SK-N-SH treated with all-trans-retinoic acid at 6 μM for 48 hours (cell line): ENCODE measurements around the gene SEPHS2.

Experiments used
- BACH2 ChIP-seq: fragments of 250-450 bp; sonication (Bioruptor Pico); IDR thresholded peaks from 2 replicates; pipeline ENCODE4 v1.9.0; 2021; ENCODE audit warnings: mild to moderate bottlenecking, borderline replicate concordance
- ESRRG ChIP-seq: fragments of 250-450 bp; sonication (Bioruptor Pico); IDR thresholded peaks from 2 replicates; pipeline ENCODE4 v1.6.1; 2021; ENCODE audit warnings: mild to moderate bottlenecking
- OSR1 ChIP-seq: fragments of 250-450 bp; sonication (Bioruptor Pico); IDR thresholded peaks from 2 replicates; pipeline ENCODE4 v1.8.0; 2022; ENCODE audit warnings: moderate library complexity, mild to moderate bottlenecking, inconsistent platforms
- PATZ1 ChIP-seq: fragments of 250-450 bp; sonication (Bioruptor Pico); IDR thresholded peaks from 2 replicates; pipeline ENCODE4 v1.8.0; 2020; ENCODE audit warnings: mild to moderate bottlenecking, moderate library complexity, borderline replicate concordance
- PPARA ChIP-seq: fragments of 250-450 bp; sonication (Bioruptor Pico); IDR thresholded peaks from 2 replicates; pipeline ENCODE4 v1.5.0; 2020; ENCODE audit warnings: mild to moderate bottlenecking, borderline replicate concordance
- RARB ChIP-seq: fragments of 250-450 bp; sonication (Bioruptor Pico); IDR thresholded peaks from 2 replicates; pipeline ENCODE4 v1.8.0; 2021; ENCODE audit warnings: mild to moderate bottlenecking, moderate library complexity
- TCF4 ChIP-seq: fragments of 250-450 bp; sonication (Bioruptor Pico); IDR thresholded peaks from 2 replicates; pipeline ENCODE4 v1.8.0; 2021; ENCODE audit warnings: mild to moderate bottlenecking, moderate library complexity, borderline replicate concordance
- ZC3H10 ChIP-seq: fragments of 250-450 bp; sonication (Bioruptor Pico); IDR thresholded peaks from 2 replicates; pipeline ENCODE4 v1.5.1; 2021; ENCODE audit warnings: mild to moderate bottlenecking, moderate library complexity
- ZFP30 ChIP-seq: fragments of 450-650 bp; formaldehyde crosslinking; IDR thresholded peaks from 2 replicates; pipeline ENCODE4 v1.5.0; 2022; ENCODE audit warnings: mild to moderate bottlenecking, moderate library complexity
- ZNF565 ChIP-seq: fragments of 450-650 bp; formaldehyde crosslinking; conservative IDR thresholded peaks from 2 replicates; pipeline ENCODE4 v1.5.0; 2020; ENCODE audit warnings: low read depth, mild to moderate bottlenecking, moderate library complexity
- ZNF8 ChIP-seq: fragments of 450-650 bp; formaldehyde crosslinking; IDR thresholded peaks from 2 replicates; pipeline ENCODE4 v1.5.0; 2020; ENCODE audit warnings: mild to moderate bottlenecking, moderate library complexity
- TF ChIP-seq, protein P1 (sequence below): fragments of 250-450 bp; sonication (Bioruptor Pico); IDR thresholded peaks from 2 replicates; pipeline ENCODE4 v1.5.1; 2020; ENCODE audit warnings: low read depth, mild to moderate bottlenecking, moderate library complexity
- TF ChIP-seq, protein P2 (sequence below): fragments of 250-450 bp; sonication (Bioruptor Pico); IDR thresholded peaks from 2 replicates; pipeline ENCODE4 v1.5.1; 2021; ENCODE audit warnings: mild to moderate bottlenecking, moderate library complexity
- TF ChIP-seq, protein P3 (sequence below): fragments of 250-450 bp; sonication (Bioruptor Pico); IDR thresholded peaks from 2 replicates; pipeline ENCODE4 v1.8.0; 2021; ENCODE audit warnings: low read depth, mild to moderate bottlenecking, moderate library complexity, borderline replicate concordance

DNA sequence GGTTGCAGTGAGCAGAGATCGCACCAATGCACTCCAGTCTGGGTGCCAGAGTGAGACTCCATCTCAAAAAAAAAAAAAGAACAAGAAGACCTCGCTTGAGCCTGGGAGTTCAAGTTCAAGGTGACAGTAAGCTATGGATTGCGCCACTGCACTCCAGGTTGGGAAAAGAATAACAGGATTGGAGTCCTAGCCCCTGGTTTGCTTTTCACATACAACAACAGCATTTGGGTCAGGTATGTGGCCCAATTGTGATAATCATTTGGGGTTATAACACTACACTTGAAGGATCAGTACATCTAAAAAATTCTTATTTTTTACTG, 3.4 kb upstream of the SEPHS2 start:
- TF ChIP-seq OSR1 (CRISPR knock-in tag) (no peak), RARB (no peak), PPARA (CRISPR knock-in tag) (no peak), PATZ1 (CRISPR knock-in tag) (no peak), BACH2 (CRISPR knock-in tag) (no peak), ZFP30 (CRISPR knock-in tag) (no peak), ZC3H10 (CRISPR knock-in tag) (no peak), ZNF8 (CRISPR knock-in tag) (no peak), ZNF565 (CRISPR knock-in tag) (no peak), ESRRG (CRISPR knock-in tag) (no peak), TCF4 (no peak)
- TF ChIP-seq, protein P1, sequence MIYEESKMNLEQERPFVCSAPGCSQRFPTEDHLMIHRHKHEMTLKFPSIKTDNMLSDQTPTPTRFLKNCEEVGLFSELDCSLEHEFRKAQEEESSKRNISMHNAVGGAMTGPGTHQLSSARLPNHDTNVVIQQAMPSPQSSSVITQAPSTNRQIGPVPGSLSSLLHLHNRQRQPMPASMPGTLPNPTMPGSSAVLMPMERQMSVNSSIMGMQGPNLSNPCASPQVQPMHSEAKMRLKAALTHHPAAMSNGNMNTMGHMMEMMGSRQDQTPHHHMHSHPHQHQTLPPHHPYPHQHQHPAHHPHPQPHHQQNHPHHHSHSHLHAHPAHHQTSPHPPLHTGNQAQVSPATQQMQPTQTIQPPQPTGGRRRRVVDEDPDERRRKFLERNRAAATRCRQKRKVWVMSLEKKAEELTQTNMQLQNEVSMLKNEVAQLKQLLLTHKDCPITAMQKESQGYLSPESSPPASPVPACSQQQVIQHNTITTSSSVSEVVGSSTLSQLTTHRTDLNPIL: no peak
- TF ChIP-seq, protein P2, sequence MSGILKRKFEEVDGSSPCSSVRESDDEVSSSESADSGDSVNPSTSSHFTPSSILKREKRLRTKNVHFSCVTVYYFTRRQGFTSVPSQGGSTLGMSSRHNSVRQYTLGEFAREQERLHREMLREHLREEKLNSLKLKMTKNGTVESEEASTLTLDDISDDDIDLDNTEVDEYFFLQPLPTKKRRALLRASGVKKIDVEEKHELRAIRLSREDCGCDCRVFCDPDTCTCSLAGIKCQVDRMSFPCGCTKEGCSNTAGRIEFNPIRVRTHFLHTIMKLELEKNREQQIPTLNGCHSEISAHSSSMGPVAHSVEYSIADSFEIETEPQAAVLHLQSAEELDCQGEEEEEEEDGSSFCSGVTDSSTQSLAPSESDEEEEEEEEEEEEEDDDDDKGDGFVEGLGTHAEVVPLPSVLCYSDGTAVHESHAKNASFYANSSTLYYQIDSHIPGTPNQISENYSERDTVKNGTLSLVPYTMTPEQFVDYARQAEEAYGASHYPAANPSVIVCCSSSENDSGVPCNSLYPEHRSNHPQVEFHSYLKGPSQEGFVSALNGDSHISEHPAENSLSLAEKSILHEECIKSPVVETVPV (CRISPR knock-in tag): no peak
- TF ChIP-seq, protein P3, sequence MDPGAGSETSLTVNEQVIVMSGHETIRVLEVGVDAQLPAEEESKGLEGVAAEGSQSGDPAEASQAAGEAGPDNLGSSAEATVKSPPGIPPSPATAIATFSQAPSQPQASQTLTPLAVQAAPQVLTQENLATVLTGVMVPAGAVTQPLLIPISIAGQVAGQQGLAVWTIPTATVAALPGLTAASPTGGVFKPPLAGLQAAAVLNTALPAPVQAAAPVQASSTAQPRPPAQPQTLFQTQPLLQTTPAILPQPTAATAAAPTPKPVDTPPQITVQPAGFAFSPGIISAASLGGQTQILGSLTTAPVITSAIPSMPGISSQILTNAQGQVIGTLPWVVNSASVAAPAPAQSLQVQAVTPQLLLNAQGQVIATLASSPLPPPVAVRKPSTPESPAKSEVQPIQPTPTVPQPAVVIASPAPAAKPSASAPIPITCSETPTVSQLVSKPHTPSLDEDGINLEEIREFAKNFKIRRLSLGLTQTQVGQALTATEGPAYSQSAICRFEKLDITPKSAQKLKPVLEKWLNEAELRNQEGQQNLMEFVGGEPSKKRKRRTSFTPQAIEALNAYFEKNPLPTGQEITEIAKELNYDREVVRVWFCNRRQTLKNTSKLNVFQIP (CRISPR knock-in tag): no peak
